SJSA1 (cell line): Measurements from ENCODE around the gene WFDC12. TPM values are rescaled to one million over a fixed set of nuclear protein-coding genes. Genes with fewer than 3 reads are reported as not detected.
"Not testable (repeated sequence)": the region's sequence is repeated elsewhere in the genome, so short reads cannot be mapped to it uniquely, and the experiment has no call there.

Experiments used
- DNase-seq, 2 experiments: peaks; one replicate each; pipeline ENCODE4 v3.0.0-alpha.2; 2015 to 2020; ENCODE audit warnings: low spot score in 2 of 2, low read depth in 1 of 2
- H3K27ac ChIP-seq: fragments of 250-450 bp; sonication (Bioruptor Pico); 2 replicates; pipeline ENCODE4 v1.5.1; 2020; ENCODE audit warnings: mild to moderate bottlenecking, moderate library complexity
- H3K27me3 ChIP-seq: fragments of 250-450 bp; sonication (Bioruptor Pico); replicated peaks from 2 replicates; pipeline ENCODE4 v1.5.1; 2020; ENCODE audit warnings: mild to moderate bottlenecking, moderate library complexity
- H3K36me3 ChIP-seq: fragments of 250-450 bp; sonication (Bioruptor Pico); 2 replicates; pipeline ENCODE4 v1.5.1; 2020; ENCODE audit warnings: mild to moderate bottlenecking
- H3K4me1 ChIP-seq: fragments of 250-450 bp; sonication (Bioruptor Pico); replicated peaks from 2 replicates; pipeline ENCODE4 v1.6.1; 2021; ENCODE audit warnings: mild to moderate bottlenecking
- H3K4me3 ChIP-seq: fragments of 250-450 bp; sonication (Bioruptor Pico); 2 replicates; pipeline ENCODE4 v1.5.1; 2020; ENCODE audit warnings: mild to moderate bottlenecking
- H3K9me3 ChIP-seq: fragments of 250-450 bp; sonication (Bioruptor Pico); replicated peaks from 2 replicates; pipeline ENCODE4 v1.5.1; 2020; ENCODE audit warnings: mild to moderate bottlenecking
- total RNA-seq: library from RNA; depleted of rRNA; stranded (reverse); fragments of >200 nt; shearing (Covaris generic); gene quantifications from 2 replicates; pipeline ENCODE4 v1.2.3, GENCODE V29; 2014; rRNA removed

WFDC12 gene, protein sequence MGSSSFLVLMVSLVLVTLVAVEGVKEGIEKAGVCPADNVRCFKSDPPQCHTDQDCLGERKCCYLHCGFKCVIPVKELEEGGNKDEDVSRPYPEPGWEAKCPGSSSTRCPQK
- not detected in 2 replicates for total RNA-seq

DNA sequence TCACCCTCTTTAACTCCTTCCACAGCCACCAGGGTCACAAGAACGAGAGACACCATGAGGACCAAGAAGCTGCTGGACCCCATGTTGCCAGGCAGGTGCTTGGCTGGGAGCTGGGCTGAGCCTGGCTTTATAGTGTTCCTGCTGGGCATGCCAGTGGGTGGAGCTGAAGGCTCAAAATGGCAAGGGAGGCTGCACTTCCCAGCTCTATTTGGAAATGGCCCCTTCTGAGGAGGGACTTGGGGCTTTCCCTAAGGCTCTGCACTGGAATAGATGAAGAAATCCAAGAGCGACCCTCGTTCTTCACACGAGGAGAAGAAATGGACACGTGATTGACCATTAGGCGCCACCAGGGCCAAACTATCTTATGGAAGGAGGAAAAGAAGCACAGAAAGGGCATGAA, at the start of gene WFDC12:
Gene WFDC12 (minus strand): TSS at position 101 of the 400 bp plus-strand sequence. CDS start 18 bp downstream, at position 83.
- Histone ChIP-seq H3K27ac (no peak within 1 kb of the TSS), H3K9me3 (no peaks in the 10 kb centered on the region), H3K4me1 (no peaks in the 10 kb centered on the region), H3K4me3 (no peak within 1 kb of the TSS), H3K36me3 (no peaks in the 10 kb centered on the region), H3K27me3 (peaks cover 11% of the 10 kb centered on the region)
- DNase-seq, result no peak

DNA sequence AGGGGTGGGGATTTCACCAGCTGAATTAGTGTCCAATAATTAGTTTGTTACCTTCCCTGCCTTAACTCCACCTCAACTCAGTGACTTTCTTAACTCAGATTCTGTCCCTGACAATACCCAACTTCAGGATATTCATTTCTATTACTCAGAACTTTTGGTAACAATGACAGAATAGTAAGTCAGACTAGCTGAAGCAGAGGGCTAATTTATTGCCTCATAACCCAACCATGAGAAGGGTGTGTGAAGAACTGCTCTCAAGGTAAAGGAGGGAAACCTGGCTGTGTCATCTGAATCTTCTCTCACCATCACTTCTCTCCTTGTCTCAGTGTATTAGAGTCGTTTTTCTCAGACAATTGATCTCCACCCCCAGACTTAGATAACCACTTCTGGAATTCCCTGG, 49.3 kb upstream of the WFDC12 start:
- Histone ChIP-seq H3K27me3 (0 out of 2 replicates have a peak, but pooled peaks cover 4% of the 10 kb centered on the region), H3K27ac (no peak overlapping the region), H3K4me1 (no peaks in the 10 kb centered on the region), H3K4me3 (no peak overlapping the region), H3K36me3 (no peaks in the 10 kb centered on the region), H3K9me3 (no peaks in the 10 kb centered on the region)
- DNase-seq, result no peak

DNA sequence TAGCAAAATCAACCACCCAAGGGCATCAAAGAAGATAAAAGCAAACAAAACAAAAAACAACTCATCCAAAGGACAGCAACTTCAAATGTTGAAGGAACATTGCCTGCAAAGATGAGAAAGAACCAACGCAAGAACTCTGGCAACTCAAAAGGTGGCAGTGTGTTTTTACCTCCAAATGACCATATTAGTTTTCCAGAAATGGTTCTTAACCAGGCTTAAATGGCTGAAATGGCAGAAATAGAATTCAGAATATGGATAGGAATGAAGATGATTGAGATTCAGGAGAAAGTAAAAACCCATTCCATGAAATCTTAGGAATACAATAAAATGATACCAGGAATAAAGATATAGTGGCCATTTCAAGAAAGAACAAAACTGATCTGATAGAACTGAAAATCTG, 40.6 kb upstream of the WFDC12 start:
- Histone ChIP-seq H3K9me3 (no peaks in the 10 kb centered on the region; the same call in 1 of the 2 replicates), H3K27ac (no peak overlapping the region), H3K27me3 (0 out of 2 replicates have a peak, but pooled peaks cover under 1% of the 10 kb centered on the region), H3K4me1 (no peaks in the 10 kb centered on the region), H3K4me3 (no peak overlapping the region), H3K36me3 (no peaks in the 10 kb centered on the region)
- no peak for DNase-seq

DNA sequence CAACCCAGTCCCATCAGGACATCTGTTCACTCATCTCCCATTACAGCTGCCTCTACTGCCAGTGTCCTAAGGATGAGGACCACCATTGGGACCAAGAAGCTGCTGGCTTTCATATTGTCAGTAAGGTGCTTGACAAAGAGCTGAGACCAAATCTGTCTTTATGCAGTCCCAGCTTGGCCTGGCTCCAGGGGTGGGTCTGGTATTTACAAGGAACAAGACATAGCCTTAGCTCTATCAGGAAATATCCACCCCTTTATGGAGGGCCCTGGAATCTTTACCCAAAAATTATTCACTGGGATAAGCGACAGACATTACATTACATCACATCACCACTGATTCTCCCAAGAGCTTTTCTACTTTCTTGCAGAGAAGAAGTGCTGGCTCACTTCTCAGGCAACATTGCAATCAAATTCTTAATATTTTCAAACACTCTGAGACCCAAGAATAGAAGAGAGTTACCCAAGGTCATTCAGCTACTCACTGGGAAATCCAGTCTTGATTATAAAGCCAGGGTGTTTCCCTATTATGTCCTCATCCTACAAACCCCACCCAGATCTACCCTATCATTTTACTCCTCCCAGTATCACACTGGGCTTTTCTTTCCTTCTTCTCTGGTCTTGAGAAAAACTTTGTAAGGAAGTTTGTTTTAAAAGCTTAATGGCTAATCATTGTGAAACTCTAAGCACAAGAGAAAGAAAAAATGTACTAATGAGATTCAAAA, 39.0 kb upstream of the WFDC12 start:
- Histone ChIP-seq H3K9me3 (no peaks in the 10 kb centered on the region; the same call in 1 of the 2 replicates), H3K36me3 (no peaks in the 10 kb centered on the region), H3K4me3 (no peak overlapping the region), H3K27me3 (no peaks in the 10 kb centered on the region), H3K27ac (no peak overlapping the region), H3K4me1 (no peaks in the 10 kb centered on the region)
- no peak for DNase-seq

DNA sequence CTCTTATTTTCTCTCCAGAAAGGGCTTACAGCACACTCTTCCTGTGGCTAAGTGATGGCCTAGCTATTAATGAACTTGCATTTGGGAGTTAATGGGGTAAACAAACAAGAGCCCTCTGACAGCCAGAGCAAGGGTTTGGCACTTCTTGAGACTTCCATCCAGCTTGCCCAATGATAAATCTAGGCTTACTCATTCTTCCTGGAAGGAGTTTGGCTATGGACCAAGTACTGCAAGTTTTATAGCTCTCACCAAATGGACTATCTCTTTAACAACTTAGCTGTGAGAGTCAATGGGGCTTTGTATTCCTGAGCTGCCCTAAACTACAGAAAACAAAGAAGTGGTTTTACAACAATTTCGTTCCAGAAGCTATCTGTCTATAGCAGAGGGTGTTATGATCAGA, 33.7 kb upstream of the WFDC12 start:
- Histone ChIP-seq H3K4me3 (no peak overlapping the region), H3K36me3 (no peaks in the 10 kb centered on the region), H3K27ac (no peak overlapping the region), H3K4me1 (no peaks in the 10 kb centered on the region), H3K9me3 (no peaks in the 10 kb centered on the region), H3K27me3 (no peaks in the 10 kb centered on the region)
- no peak for DNase-seq

DNA sequence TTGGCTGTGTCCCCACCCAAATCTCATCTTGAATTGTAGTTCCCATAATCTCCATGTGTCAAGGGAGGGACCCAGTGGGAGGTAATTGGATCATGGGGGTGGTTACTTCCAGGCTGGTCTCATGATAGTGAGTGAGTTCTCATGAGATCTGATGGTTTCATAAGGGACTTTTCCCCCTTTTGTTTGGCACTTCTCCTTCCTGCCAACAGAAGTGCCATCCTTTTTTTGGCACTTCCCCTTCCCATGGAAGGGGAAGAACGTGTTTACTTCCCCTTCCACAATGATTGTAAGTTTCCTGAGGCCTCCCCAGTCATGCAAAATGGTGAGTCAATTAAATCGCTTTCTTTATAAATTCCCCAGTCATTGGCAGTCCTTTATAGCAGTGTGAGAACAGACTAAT, 32.4 kb upstream of the WFDC12 start:
- no peak overlapping the region for H3K27ac ChIP-seq
- H3K27me3 ChIP-seq, result 0 out of 2 replicates have a peak, but pooled peaks cover 2% of the 10 kb centered on the region
- no peaks in the 10 kb centered on the region for H3K9me3 ChIP-seq
- H3K36me3 ChIP-seq, result no peaks in the 10 kb centered on the region
- no peak for DNase-seq
- H3K4me1 ChIP-seq, result no peaks in the 10 kb centered on the region
- H3K4me3 ChIP-seq, result no peak overlapping the region

DNA sequence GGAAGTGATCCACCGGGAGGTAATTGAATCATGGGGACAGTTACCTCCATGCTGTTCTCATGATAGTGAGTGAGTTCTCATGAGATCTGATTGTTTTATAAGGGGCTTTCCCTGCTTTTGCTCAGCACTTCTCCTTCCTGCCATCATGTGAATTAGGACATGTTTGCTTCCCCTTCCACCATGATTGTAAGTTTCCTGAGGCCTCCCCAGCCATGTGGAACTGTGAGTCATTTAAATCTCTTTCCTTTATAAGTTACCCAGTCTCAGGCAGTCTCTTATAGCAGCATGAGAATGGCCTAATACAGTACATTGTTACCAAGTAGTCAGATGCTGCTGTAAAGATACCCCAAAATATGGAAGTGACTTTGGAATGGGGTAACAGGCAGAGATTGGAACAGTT, 30.5 kb upstream of the WFDC12 start:
- H3K36me3 ChIP-seq, H3K4me1 ChIP-seq, H3K4me3 ChIP-seq, H3K27ac ChIP-seq, H3K27me3 ChIP-seq, DNase-seq, H3K9me3 ChIP-seq: not testable (repeated sequence)

DNA sequence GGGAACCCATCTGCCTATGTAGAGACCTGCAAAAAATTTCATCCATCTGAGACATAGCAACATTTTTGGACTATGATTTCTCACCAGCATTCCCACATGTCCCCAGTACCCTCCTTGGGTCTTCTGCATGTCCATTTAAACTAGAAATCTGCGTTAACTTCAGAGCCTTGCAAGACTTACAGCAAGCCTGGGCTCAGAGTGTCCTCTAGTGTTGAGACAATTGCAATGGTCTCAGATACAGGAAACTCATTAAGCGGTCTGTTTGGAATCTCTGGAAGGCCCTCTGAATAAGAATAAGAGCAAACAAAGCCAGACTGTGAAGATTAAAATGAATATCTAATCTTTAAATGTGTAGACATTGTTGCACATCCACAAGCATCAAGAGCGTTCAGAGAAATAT, 29.9 kb upstream of the WFDC12 start:
- H3K36me3 ChIP-seq, result no peaks in the 10 kb centered on the region
- H3K4me3 ChIP-seq, result no peak overlapping the region
- no peak for DNase-seq
- no peak overlapping the region for H3K27ac ChIP-seq
- no peaks in the 10 kb centered on the region for H3K4me1 ChIP-seq
- 0 out of 2 replicates have a peak, but pooled peaks cover 2% of the 10 kb centered on the region for H3K27me3 ChIP-seq
- H3K9me3 ChIP-seq, result no peaks in the 10 kb centered on the region

DNA sequence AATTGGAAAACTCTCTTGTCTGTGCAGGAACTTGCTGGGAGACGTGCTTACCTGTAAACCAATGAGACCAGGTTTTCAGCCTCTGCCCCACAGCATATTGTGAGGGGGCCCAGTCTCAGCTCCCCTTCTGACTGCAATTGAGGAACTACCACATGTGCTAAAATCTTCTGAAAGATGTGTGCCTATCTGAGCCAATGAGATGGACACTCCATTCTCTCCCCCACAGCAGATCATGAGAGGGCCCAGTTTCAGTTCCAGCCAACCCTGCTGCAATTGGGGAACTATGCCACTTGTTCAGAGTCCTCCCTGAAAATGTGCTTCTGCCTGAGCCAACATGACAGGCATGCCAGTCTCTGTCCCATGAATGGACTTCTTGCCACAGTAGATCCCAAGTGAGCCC, 29.5 kb upstream of the WFDC12 start:
- no peak overlapping the region for H3K27ac ChIP-seq
- no peak for DNase-seq
- H3K4me3 ChIP-seq, result no peak overlapping the region
- no peaks in the 10 kb centered on the region for H3K36me3 ChIP-seq
- H3K9me3 ChIP-seq, result no peaks in the 10 kb centered on the region
- 0 out of 2 replicates have a peak, but pooled peaks cover 2% of the 10 kb centered on the region for H3K27me3 ChIP-seq
- H3K4me1 ChIP-seq, result no peaks in the 10 kb centered on the region

DNA sequence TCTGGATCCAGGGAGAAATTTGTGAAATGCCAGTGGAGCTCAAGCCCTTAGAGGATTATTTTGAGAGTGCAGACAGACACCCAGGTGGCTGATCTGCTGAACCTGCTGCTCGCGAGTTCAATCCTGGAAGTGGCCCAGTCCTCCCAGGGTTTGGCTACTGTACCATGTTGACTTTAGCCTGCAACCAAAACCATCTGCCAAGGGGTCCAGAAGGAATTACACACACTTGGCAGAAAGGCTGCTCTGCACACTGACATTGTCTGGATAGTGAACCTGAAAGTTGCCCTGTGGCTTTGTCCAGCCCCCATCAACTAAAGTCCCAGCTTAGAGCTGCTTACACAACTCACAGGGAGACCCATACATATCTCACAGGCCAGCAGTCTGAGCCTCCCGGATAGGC, 28.9 kb upstream of the WFDC12 start:
- Histone ChIP-seq H3K27ac (no peak overlapping the region), H3K27me3 (0 out of 2 replicates have a peak, but pooled peaks cover 2% of the 10 kb centered on the region), H3K36me3 (no peaks in the 10 kb centered on the region), H3K9me3 (no peaks in the 10 kb centered on the region), H3K4me3 (no peak overlapping the region), H3K4me1 (no peaks in the 10 kb centered on the region)
- no peak for DNase-seq

DNA sequence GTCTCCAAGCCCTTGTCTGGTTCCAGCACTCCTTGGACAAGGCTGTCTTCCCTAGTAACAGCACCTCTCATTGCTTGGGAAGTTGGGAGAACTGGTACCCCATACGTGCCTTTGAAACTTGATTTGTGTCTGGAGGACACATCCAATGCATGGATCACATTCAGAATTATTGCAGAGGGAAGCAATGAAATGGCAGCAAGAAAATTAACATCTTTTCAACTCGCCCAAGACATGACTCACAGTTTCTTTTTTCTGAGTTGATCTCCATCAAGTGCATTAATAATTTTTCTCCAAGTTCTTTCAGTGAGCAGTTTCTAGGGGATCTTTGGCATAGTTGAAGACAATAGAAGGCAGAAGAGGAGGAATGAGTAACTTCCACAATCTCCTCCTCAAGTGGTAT, 28.1 kb upstream of the WFDC12 start:
- no peaks in the 10 kb centered on the region for H3K9me3 ChIP-seq
- 0 out of 2 replicates have a peak, but pooled peaks cover 8% of the 10 kb centered on the region for H3K27me3 ChIP-seq
- no peak for DNase-seq
- no peaks in the 10 kb centered on the region for H3K4me1 ChIP-seq
- H3K4me3 ChIP-seq, result no peak overlapping the region
- no peak overlapping the region for H3K27ac ChIP-seq
- H3K36me3 ChIP-seq, result no peaks in the 10 kb centered on the region

DNA sequence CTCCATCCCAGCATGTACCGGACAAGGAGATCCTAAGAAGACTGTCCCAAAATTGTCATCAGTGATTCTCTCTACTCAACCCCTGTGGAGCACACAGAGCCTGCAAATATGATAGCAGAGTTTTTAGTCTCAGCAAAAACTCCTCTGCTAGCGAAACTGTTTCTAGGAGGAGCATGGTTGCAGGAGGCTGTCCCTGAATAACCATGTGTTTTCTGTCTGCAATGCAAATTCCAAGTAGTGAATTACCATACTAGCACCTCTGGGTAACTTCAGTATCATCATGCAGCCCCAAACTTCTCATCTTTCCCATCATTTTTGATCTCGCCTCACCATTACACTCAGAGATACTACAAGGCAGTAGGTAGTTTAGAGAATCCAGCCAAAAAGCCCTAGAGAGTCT, 24.8 kb upstream of the WFDC12 start:
- Histone ChIP-seq H3K9me3 (no peaks in the 10 kb centered on the region), H3K4me3 (no peak overlapping the region), H3K27ac (no peak overlapping the region), H3K27me3 (peaks cover 29% of the 10 kb centered on the region), H3K36me3 (no peaks in the 10 kb centered on the region), H3K4me1 (no peaks in the 10 kb centered on the region)
- no peak for DNase-seq

DNA sequence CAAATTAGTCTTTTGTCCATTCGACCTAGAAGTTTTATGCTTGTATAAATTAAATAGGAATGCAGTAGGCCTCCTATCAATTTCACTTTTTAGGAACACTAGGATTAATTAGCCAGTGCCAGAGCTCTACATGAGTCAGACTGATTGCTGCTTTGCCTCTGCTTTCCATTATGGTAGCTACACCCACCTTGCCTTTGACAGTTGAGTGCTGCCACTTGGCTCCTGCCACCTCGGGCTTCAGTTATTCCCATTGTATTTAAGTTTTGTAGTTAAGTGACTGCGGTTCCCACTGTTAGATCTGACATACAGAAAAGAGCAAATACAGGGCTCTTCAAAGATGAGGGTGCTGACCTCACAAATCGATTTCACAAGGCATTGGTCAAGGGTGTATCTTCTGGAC, 16.6 kb upstream of the WFDC12 start:
- Histone ChIP-seq H3K36me3 (no peaks in the 10 kb centered on the region), H3K4me1 (no peaks in the 10 kb centered on the region), H3K27me3 (peaks cover 14% of the 10 kb centered on the region), H3K4me3 (no peak overlapping the region), H3K27ac (no peak overlapping the region), H3K9me3 (no peaks in the 10 kb centered on the region)
- DNase-seq, result no peak

DNA sequence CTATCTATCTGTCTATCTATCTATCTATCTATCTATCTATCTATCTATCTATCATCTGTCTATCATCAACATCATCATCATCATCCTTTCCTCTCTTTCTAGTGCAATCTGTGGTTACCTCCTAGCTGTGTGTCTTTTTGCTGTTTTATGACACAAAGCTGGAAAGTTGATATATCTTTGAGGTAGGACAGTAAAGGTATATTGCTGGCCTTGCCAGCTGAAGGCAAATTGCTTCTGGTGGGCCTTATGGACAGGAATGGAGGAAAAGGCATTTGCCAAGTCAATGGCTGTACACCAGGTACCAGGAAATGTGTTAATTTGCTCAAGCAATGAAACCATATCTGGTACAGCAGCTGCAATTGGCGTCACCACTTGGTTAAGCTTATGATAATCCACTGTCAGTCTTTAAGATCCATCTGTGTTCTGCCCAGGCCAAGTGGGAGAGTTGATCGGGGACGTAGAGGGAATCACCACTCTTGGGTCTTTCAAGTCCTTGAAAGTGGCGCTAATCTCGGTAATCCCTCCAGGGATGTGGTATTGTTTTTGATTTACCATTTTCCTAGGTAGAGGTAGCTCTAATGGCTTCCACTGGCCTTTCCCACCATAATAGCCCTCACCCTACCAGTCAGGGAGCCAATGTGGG, 15.6 kb upstream of the WFDC12 start:
- not testable (repeated sequence) for H3K36me3 ChIP-seq, H3K4me3 ChIP-seq, H3K27ac ChIP-seq

More for the DNA sequence above, 15.6 kb upstream of the WFDC12 start:
- H3K9me3 ChIP-seq, DNase-seq, H3K4me1 ChIP-seq: not testable (repeated sequence)
- peaks cover 10% of the 10 kb centered on the region; the same call in 1 of the 2 replicates for H3K27me3 ChIP-seq
